ES-I3 (cell line): ENCODE data around the gene DDX41.
"Not testable (repeated sequence)": the region's sequence is repeated elsewhere in the genome, so short reads cannot be mapped to it uniquely, and the experiment has no call there.

ENCODE experiments used
- H3K36me3 ChIP-seq: 2 replicates; pipeline ENCODE4 v1.6.1; 2013; ENCODE audit warnings: mild to moderate bottlenecking, low read length, control low read depth, moderate library complexity; ENCODE audit not compliant: insufficient read depth
- H3K4me1 ChIP-seq: 2 replicates; pipeline ENCODE4 v1.6.1; 2013; ENCODE audit warnings: mild to moderate bottlenecking, control low read depth, low read length; ENCODE audit not compliant: insufficient read depth
- H3K9ac ChIP-seq: 2 replicates; pipeline ENCODE4 v1.6.1; 2013; ENCODE audit warnings: low read depth, mild to moderate bottlenecking, low read length, moderate library complexity
- H3K9me3 ChIP-seq: 2 replicates; pipeline ENCODE4 v1.6.1; 2013; ENCODE audit warnings: mild to moderate bottlenecking, low read length, moderate library complexity; ENCODE audit not compliant: control insufficient read depth, insufficient read depth

The DDX41 gene

GRCh38 chr5:177494346-177495195, 22.2 kb downstream of the DDX41 start:
- Histone ChIP-seq H3K9ac (peak overlapping the region; percentile 22; the same call in 1 of the 2 replicates), H3K4me1 (peaks cover 26% of the 10 kb centered on the region), H3K9me3 (no peaks in the 10 kb centered on the region), H3K36me3 (peaks cover 14% of the 10 kb centered on the region)

GRCh38 chr5:177493795-177494345, 22.9 kb downstream of the DDX41 start:
- Histone ChIP-seq H3K4me1 (peaks cover 26% of the 10 kb centered on the region), H3K36me3 (peaks cover 19% of the 10 kb centered on the region), H3K9ac (no peak overlapping the region), H3K9me3 (no peaks in the 10 kb centered on the region)

GRCh38 chr5:177492841-177493240, 23.9 kb downstream of the DDX41 start:
- Histone ChIP-seq H3K9me3 (no peaks in the 10 kb centered on the region), H3K4me1 (peaks cover 19% of the 10 kb centered on the region), H3K36me3 (peaks cover 22% of the 10 kb centered on the region), H3K9ac (no peak overlapping the region)

- Histone ChIP-seq H3K4me1 (peaks cover 19% of the 10 kb centered on the region), H3K36me3 (peaks cover 29% of the 10 kb centered on the region), H3K9me3 (no peaks in the 10 kb centered on the region), H3K9ac (no peak overlapping the region)
Measured at GRCh38 chr5:177491983-177492746, 24.6 kb downstream of the DDX41 start.

- Histone ChIP-seq H3K9me3 (no peaks in the 10 kb centered on the region), H3K36me3 (peaks cover 31% of the 10 kb centered on the region), H3K9ac (no peak overlapping the region), H3K4me1 (peaks cover 19% of the 10 kb centered on the region)
Measured at GRCh38 chr5:177491429-177491945, 25.3 kb downstream of the DDX41 start.

- Histone ChIP-seq H3K9ac (no peak overlapping the region), H3K4me1 (peaks cover 19% of the 10 kb centered on the region), H3K9me3 (no peaks in the 10 kb centered on the region), H3K36me3 (peaks cover 31% of the 10 kb centered on the region)
Measured at GRCh38 chr5:177490992-177491391, 25.8 kb downstream of the DDX41 start.

- Histone ChIP-seq H3K9me3 (no peaks in the 10 kb centered on the region), H3K9ac (no peak overlapping the region), H3K4me1 (peaks cover 13% of the 10 kb centered on the region), H3K36me3 (peaks cover 31% of the 10 kb centered on the region)
Measured at GRCh38 chr5:177490311-177490991, 26.3 kb downstream of the DDX41 start.

- Histone ChIP-seq H3K9ac (no peak overlapping the region), H3K36me3 (peaks cover 31% of the 10 kb centered on the region), H3K4me1 (peaks cover 6% of the 10 kb centered on the region), H3K9me3 (no peaks in the 10 kb centered on the region)
Measured at GRCh38 chr5:177489119-177489716, 27.5 kb downstream of the DDX41 start.

- no peaks in the 10 kb centered on the region for H3K9me3 ChIP-seq
- peaks cover 29% of the 10 kb centered on the region for H3K36me3 ChIP-seq
- H3K9ac ChIP-seq: no peak overlapping the region
- no peaks in the 10 kb centered on the region; the same call in 1 of the 2 replicates for H3K4me1 ChIP-seq
Measured at GRCh38 chr5:177487975-177488374, 28.8 kb downstream of the DDX41 start.

- H3K4me1 ChIP-seq: no peaks in the 10 kb centered on the region; the same call in 1 of the 2 replicates
- peaks cover 21% of the 10 kb centered on the region for H3K36me3 ChIP-seq
- no peaks in the 10 kb centered on the region for H3K9me3 ChIP-seq
- no peak overlapping the region for H3K9ac ChIP-seq
Measured at GRCh38 chr5:177487144-177487543, 29.6 kb downstream of the DDX41 start.

GRCh38 chr5:177486256-177486655, 30.5 kb downstream of the DDX41 start:
- Histone ChIP-seq H3K9me3 (no peaks in the 10 kb centered on the region), H3K36me3 (peaks cover 21% of the 10 kb centered on the region), H3K4me1 (no peaks in the 10 kb centered on the region; the same call in 1 of the 2 replicates), H3K9ac (no peak overlapping the region)

- not testable (repeated sequence) for H3K9me3 ChIP-seq, H3K9ac ChIP-seq, H3K4me1 ChIP-seq
- peaks cover 20% of the 10 kb centered on the region for H3K36me3 ChIP-seq
Measured at GRCh38 chr5:177485753-177486152, 31.0 kb downstream of the DDX41 start.

- H3K9ac ChIP-seq: no peak overlapping the region
- no peaks in the 10 kb centered on the region for H3K4me1 ChIP-seq
- H3K9me3 ChIP-seq: no peaks in the 10 kb centered on the region
- peaks cover 17% of the 10 kb centered on the region for H3K36me3 ChIP-seq
Measured at GRCh38 chr5:177484902-177485549, 31.7 kb downstream of the DDX41 start.
